Measurements from ENCODE around the gene CDC14A. TPM values are rescaled to one million over a fixed set of nuclear protein-coding genes. Genes with fewer than 3 reads are reported as not detected.

Gene CDC14A
- total and polyA plus RNA-seq, 2 donors (not counting 3 experiments of a cell fraction or from before 2014, with no cell fraction given): 3.4 to 13.9 TPM

Other genes with a start within 250 kb of the CDC14A start
- 6.5 and 7.3 TPM in 2 replicates for gene SASS6, start 219.6 kb upstream of the CDC14A start, total RNA-seq
- 0.21 and 0.44 TPM in 2 replicates for gene SASS6, start 219.6 kb upstream of the CDC14A start, polyA plus RNA-seq
- gene TRMT13, start 219.3 kb upstream of the CDC14A start, total RNA-seq: 12.7 and 14.1 TPM in 2 replicates
- 2.6 and 2.9 TPM in 2 replicates for gene TRMT13, start 219.3 kb upstream of the CDC14A start, polyA plus RNA-seq
- gene LRRC39, start 174.2 kb upstream of the CDC14A start, total RNA-seq: 0.40 and 0.67 TPM in 2 replicates
- 0.46 and 0.65 TPM in 2 replicates for gene LRRC39, start 174.2 kb upstream of the CDC14A start, polyA plus RNA-seq
- 7.9 and 9.0 TPM in 2 replicates for gene DBT, start 102.7 kb upstream of the CDC14A start, total RNA-seq
- gene DBT, start 102.7 kb upstream of the CDC14A start, polyA plus RNA-seq: 1.3 and 1.6 TPM in 2 replicates
- 44.8 and 46.6 TPM in 2 replicates for gene RTCA, start 86.3 kb upstream of the CDC14A start, total RNA-seq
- gene RTCA, start 86.3 kb upstream of the CDC14A start, polyA plus RNA-seq: 18.8 and 20.3 TPM in 2 replicates
- gene GPR88, start 185.6 kb downstream of the CDC14A start, total RNA-seq: 0.13 TPM in 1 of 2 replicates, not detected in the other
- 0.06 TPM in 2 replicates for gene GPR88, start 185.6 kb downstream of the CDC14A start, polyA plus RNA-seq

All from endothelial cell of umbilical vein (primary cell).